Activated T-cell treated with anti-CD3 and anti-CD28 coated beads for 4 hours (primary cell): ENCODE data around the gene TRMT2A.
"Not testable (repeated sequence)": the region's sequence is repeated elsewhere in the genome, so short reads cannot be mapped to it uniquely, and the experiment has no call there.

Experiments
- DNase-seq: peaks from one replicate; pipeline ENCODE4 v3.0.0-alpha.2; 2020

Gene TRMT2A

GRCh38 chr22:20116951-20117632 is at the start of gene TRMT2A:
TRMT2A (minus strand) TSS chr22:20117226; CDS start chr22:20116906, 320 bp downstream.
- DNase-seq: peak; percentile 94

GRCh38 chr22:20166703-20167102 is 49.7 kb upstream of the TRMT2A start:
- DNase-seq: no peak

GRCh38 chr22:20165913-20166312 is 48.9 kb upstream of the TRMT2A start:
- DNase-seq: no peak

- DNase-seq: no peak
Observed at GRCh38 chr22:20165421-20165820, 48.4 kb upstream of the TRMT2A start.

- no peak for DNase-seq
Observed at GRCh38 chr22:20164863-20165262, 47.8 kb upstream of the TRMT2A start.

- no peak for DNase-seq
Observed at GRCh38 chr22:20160041-20160440, 43.0 kb upstream of the TRMT2A start.

- DNase-seq: not testable (repeated sequence)
Observed at GRCh38 chr22:20159531-20159930, 42.5 kb upstream of the TRMT2A start.

GRCh38 chr22:20159076-20159475 is 42.0 kb upstream of the TRMT2A start:
- DNase-seq: no peak

GRCh38 chr22:20158391-20159036 is 41.5 kb upstream of the TRMT2A start:
- DNase-seq: no peak

GRCh38 chr22:20157430-20158183 is 40.6 kb upstream of the TRMT2A start:
- no peak for DNase-seq

GRCh38 chr22:20156611-20157429 is 39.8 kb upstream of the TRMT2A start:
- peak; percentile 91 for DNase-seq

GRCh38 chr22:20156042-20156389 is 39.0 kb upstream of the TRMT2A start:
- DNase-seq: no peak

GRCh38 chr22:20155330-20156041 is 38.5 kb upstream of the TRMT2A start:
- DNase-seq: no peak

- no peak for DNase-seq
Observed at GRCh38 chr22:20154602-20155187, 37.7 kb upstream of the TRMT2A start.

GRCh38 chr22:20153945-20154344 is 36.9 kb upstream of the TRMT2A start:
- DNase-seq: no peak

- DNase-seq: no peak
Observed at GRCh38 chr22:20152464-20152890, 35.5 kb upstream of the TRMT2A start.

GRCh38 chr22:20151276-20151588 is 34.2 kb upstream of the TRMT2A start:
- no peak for DNase-seq

- no peak for DNase-seq
Observed at GRCh38 chr22:20150381-20151275, 33.6 kb upstream of the TRMT2A start, which contains the start of gene CCDC188. CCDC188 (minus strand) TSS chr22:20151055; CDS start chr22:20150986, 69 bp downstream.

GRCh38 chr22:20149257-20150250 is 32.5 kb upstream of the TRMT2A start:
- DNase-seq: no peak

GRCh38 chr22:20148414-20148813 is 31.4 kb upstream of the TRMT2A start:
- DNase-seq: no peak
